ENCODE data around the gene PLXNA4. TPM values are rescaled to one million over a fixed set of nuclear protein-coding genes. Genes with fewer than 3 reads are reported as not detected.

The PLXNA4 gene
- total and polyA plus RNA-seq, 2 experiments from 2014 or later: 0.08 to 0.80 TPM

DNA sequence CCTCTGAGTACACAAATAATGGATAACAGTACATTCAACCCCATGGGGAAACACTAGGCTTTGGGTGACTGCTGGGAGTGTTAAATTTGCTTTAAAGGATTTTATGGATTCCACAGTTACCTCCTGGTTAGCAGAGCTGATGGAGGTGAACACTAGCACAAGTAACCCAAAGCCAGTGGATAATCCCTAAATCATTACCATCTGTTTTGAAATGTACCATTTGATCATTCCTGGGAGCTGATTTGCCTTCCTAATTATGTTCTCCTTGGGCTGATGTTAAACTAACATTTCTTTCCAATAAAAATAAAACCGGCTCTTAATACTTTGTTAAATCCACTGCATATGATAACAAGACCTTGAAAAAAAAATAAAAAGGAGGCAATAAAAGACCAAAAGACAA is 493.9 kb downstream of the PLXNA4 start:
- no peaks in the 10 kb centered on the region for H3K79me2 ChIP-seq (replicated peaks; ENCODE audit: insufficient read depth)
- no peak overlapping the region for H3K27ac Mint-ChIP-seq
- H2AFZ ChIP-seq: peak overlapping the region; percentile 47; the same call in 1 of the 2 replicates
- DNase-seq (ENCODE audit: low spot score): no peak
- peaks cover 11% of the 10 kb centered on the region for H3K9me2 ChIP-seq (ENCODE audit: insufficient read depth)
- no peaks in the 10 kb centered on the region for H3F3A ChIP-seq (replicated peaks; ENCODE audit: low read depth)
- H3K4me1 ChIP-seq (ENCODE audit: insufficient read depth): no peaks in the 10 kb centered on the region
- H3K4me3 ChIP-seq: no peak overlapping the region
- no peaks in the 10 kb centered on the region for H3K36me3 Mint-ChIP-seq (ENCODE audit: low read depth)
- no peak for ATAC-seq
- peaks cover 5% of the 10 kb centered on the region for H3K27me3 Mint-ChIP-seq (ENCODE audit: insufficient read depth, low read depth, poor library complexity)
- H3K4me1 Mint-ChIP-seq: peaks cover 8% of the 10 kb centered on the region; the same call in 2 of the 3 replicates
- H3K4me2 ChIP-seq: no peak overlapping the region
- H3K27me3 ChIP-seq (ENCODE audit: insufficient read depth): no peaks in the 10 kb centered on the region
- TF ChIP-seq, protein P1, sequence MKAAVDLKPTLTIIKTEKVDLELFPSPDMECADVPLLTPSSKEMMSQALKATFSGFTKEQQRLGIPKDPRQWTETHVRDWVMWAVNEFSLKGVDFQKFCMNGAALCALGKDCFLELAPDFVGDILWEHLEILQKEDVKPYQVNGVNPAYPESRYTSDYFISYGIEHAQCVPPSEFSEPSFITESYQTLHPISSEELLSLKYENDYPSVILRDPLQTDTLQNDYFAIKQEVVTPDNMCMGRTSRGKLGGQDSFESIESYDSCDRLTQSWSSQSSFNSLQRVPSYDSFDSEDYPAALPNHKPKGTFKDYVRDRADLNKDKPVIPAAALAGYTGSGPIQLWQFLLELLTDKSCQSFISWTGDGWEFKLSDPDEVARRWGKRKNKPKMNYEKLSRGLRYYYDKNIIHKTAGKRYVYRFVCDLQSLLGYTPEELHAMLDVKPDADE (IDR thresholded peaks at IDR 0.05): no peak
- no peak for TF ChIP-seq EZH2 (IDR thresholded peaks at IDR 0.05; ENCODE audit: low read depth, unreplicated experiment)
- TF ChIP-seq ZNF114 (CRISPR knock-in tag; IDR thresholded peaks at IDR 0.05): no peak
- TF ChIP-seq STAT1 (IDR thresholded peaks at IDR 0.05; ENCODE audit: unreplicated experiment): no peak
- TF ChIP-seq EZH2phosphoT487 (IDR thresholded peaks at IDR 0.05; ENCODE audit: unreplicated experiment): no peak
- TF ChIP-seq, protein P2, sequence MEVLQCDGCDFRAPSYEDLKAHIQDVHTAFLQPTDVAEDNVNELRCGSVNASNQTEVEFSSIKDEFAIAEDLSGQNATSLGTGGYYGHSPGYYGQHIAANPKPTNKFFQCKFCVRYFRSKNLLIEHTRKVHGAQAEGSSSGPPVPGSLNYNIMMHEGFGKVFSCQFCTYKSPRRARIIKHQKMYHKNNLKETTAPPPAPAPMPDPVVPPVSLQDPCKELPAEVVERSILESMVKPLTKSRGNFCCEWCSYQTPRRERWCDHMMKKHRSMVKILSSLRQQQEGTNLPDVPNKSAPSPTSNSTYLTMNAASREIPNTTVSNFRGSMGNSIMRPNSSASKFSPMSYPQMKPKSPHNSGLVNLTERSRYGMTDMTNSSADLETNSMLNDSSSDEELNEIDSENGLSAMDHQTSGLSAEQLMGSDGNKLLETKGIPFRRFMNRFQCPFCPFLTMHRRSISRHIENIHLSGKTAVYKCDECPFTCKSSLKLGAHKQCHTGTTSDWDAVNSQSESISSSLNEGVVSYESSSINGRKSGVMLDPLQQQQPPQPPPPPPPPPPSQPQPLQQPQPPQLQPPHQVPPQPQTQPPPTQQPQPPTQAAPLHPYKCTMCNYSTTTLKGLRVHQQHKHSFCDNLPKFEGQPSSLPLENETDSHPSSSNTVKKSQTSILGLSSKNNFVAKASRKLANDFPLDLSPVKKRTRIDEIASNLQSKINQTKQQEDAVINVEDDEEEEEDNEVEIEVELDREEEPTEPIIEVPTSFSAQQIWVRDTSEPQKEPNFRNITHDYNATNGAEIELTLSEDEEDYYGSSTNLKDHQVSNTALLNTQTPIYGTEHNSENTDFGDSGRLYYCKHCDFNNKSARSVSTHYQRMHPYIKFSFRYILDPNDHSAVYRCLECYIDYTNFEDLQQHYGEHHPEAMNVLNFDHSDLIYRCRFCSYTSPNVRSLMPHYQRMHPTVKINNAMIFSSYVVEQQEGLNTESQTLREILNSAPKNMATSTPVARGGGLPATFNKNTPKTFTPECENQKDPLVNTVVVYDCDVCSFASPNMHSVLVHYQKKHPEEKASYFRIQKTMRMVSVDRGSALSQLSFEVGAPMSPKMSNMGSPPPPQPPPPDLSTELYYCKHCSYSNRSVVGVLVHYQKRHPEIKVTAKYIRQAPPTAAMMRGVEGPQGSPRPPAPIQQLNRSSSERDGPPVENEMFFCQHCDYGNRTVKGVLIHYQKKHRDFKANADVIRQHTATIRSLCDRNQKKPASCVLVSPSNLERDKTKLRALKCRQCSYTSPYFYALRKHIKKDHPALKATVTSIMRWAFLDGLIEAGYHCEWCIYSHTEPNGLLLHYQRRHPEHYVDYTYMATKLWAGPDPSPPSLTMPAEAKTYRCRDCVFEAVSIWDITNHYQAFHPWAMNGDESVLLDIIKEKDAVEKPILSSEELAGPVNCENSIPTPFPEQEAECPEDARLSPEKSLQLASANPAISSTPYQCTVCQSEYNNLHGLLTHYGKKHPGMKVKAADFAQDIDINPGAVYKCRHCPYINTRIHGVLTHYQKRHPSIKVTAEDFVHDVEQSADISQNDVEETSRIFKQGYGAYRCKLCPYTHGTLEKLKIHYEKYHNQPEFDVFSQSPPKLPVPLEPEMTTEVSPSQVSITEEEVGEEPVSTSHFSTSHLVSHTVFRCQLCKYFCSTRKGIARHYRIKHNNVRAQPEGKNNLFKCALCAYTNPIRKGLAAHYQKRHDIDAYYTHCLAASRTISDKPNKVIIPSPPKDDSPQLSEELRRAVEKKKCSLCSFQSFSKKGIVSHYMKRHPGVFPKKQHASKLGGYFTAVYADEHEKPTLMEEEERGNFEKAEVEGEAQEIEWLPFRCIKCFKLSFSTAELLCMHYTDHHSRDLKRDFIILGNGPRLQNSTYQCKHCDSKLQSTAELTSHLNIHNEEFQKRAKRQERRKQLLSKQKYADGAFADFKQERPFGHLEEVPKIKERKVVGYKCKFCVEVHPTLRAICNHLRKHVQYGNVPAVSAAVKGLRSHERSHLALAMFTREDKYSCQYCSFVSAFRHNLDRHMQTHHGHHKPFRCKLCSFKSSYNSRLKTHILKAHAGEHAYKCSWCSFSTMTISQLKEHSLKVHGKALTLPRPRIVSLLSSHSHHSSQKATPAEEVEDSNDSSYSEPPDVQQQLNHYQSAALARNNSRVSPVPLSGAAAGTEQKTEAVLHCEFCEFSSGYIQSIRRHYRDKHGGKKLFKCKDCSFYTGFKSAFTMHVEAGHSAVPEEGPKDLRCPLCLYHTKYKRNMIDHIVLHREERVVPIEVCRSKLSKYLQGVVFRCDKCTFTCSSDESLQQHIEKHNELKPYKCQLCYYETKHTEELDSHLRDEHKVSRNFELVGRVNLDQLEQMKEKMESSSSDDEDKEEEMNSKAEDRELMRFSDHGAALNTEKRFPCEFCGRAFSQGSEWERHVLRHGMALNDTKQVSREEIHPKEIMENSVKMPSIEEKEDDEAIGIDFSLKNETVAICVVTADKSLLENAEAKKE (CRISPR knock-in tag; IDR thresholded peaks at IDR 0.05): no peak
- no peak for TF ChIP-seq NANOG (IDR thresholded peaks at IDR 0.05; ENCODE audit: borderline replicate concordance)
- TF ChIP-seq, protein P3, sequence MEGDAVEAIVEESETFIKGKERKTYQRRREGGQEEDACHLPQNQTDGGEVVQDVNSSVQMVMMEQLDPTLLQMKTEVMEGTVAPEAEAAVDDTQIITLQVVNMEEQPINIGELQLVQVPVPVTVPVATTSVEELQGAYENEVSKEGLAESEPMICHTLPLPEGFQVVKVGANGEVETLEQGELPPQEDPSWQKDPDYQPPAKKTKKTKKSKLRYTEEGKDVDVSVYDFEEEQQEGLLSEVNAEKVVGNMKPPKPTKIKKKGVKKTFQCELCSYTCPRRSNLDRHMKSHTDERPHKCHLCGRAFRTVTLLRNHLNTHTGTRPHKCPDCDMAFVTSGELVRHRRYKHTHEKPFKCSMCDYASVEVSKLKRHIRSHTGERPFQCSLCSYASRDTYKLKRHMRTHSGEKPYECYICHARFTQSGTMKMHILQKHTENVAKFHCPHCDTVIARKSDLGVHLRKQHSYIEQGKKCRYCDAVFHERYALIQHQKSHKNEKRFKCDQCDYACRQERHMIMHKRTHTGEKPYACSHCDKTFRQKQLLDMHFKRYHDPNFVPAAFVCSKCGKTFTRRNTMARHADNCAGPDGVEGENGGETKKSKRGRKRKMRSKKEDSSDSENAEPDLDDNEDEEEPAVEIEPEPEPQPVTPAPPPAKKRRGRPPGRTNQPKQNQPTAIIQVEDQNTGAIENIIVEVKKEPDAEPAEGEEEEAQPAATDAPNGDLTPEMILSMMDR (conservative IDR thresholded peaks at IDR 0.05; ENCODE audit: low read depth in 2 of 2): no peak
- no peak for TF ChIP-seq ZNF331 (CRISPR knock-in tag; IDR thresholded peaks at IDR 0.05; ENCODE audit: low read depth)
- TF ChIP-seq POLR2AphosphoS5 (IDR thresholded peaks at IDR 0.05; ENCODE audit: low read depth): no peak
- no peak for TF ChIP-seq CREB1 (CRISPR knock-in tag; IDR thresholded peaks at IDR 0.05; ENCODE audit: low read depth)
- TF ChIP-seq, protein P4, sequence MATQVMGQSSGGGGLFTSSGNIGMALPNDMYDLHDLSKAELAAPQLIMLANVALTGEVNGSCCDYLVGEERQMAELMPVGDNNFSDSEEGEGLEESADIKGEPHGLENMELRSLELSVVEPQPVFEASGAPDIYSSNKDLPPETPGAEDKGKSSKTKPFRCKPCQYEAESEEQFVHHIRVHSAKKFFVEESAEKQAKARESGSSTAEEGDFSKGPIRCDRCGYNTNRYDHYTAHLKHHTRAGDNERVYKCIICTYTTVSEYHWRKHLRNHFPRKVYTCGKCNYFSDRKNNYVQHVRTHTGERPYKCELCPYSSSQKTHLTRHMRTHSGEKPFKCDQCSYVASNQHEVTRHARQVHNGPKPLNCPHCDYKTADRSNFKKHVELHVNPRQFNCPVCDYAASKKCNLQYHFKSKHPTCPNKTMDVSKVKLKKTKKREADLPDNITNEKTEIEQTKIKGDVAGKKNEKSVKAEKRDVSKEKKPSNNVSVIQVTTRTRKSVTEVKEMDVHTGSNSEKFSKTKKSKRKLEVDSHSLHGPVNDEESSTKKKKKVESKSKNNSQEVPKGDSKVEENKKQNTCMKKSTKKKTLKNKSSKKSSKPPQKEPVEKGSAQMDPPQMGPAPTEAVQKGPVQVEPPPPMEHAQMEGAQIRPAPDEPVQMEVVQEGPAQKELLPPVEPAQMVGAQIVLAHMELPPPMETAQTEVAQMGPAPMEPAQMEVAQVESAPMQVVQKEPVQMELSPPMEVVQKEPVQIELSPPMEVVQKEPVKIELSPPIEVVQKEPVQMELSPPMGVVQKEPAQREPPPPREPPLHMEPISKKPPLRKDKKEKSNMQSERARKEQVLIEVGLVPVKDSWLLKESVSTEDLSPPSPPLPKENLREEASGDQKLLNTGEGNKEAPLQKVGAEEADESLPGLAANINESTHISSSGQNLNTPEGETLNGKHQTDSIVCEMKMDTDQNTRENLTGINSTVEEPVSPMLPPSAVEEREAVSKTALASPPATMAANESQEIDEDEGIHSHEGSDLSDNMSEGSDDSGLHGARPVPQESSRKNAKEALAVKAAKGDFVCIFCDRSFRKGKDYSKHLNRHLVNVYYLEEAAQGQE (IDR thresholded peaks at IDR 0.05; ENCODE audit: unreplicated experiment): no peak
- no peak for TF ChIP-seq JUNB (IDR thresholded peaks at IDR 0.05; ENCODE audit: unreplicated experiment)
- no peak overlapping the region for H3K4me3 Mint-ChIP-seq
- no peak overlapping the region for H3K27ac ChIP-seq (ENCODE audit: low read depth)
- H3K9me3 Mint-ChIP-seq: no peaks in the 10 kb centered on the region
- H4K20me1 ChIP-seq (replicated peaks; ENCODE audit: insufficient read depth): no peaks in the 10 kb centered on the region
- no peaks in the 10 kb centered on the region for H3K36me3 ChIP-seq (ENCODE audit: insufficient read depth)

Measured in GM23338 (cell line).